ENCODE measurements around the gene ETFA. TPM values are rescaled to one million over a fixed set of nuclear protein-coding genes. Genes with fewer than 3 reads are reported as not detected.

ETFA gene
- total RNA-seq, 4 donors from 2014 or later: 56.6 to 125 (median 83.1) TPM

- Histone ChIP-seq H3K9me3 (peaks cover 0 to 23% (median 11%) of the 10 kb centered on the region in 3 donors), H3K4me3 (no peak overlapping the region), H3K36me3 (peaks cover 6 to 92% (median 13%) of the 10 kb centered on the region in 3 donors), H3K27ac (no peak overlapping the region), H3K27me3 (no peaks in the 10 kb centered on the region), H3K4me1 (peaks cover 0 to 1% (median 0%) of the 10 kb centered on the region in 3 donors)
- intact Hi-C loops (cut with DNase I): no loop called here
- no peak for DNase-seq
- no peak for TF ChIP-seq CTCF (IDR thresholded peaks at IDR 0.05)
- TF ChIP-seq POLR2A (IDR thresholded peaks at IDR 0.05): no peak
- 92% methylated on average over 2 of the region's 12 CpGs; no CpG with 5 or more reads in 1 of the 2 donors for WGBS, 2 donors
Observed at GRCh38 chr15:76260246-76260938, 50.9 kb downstream of the ETFA start.

- H3K4me3 ChIP-seq: no peak overlapping the region
- 96 to 98% methylated on average over 4 to 13 of the region's 13 CpGs for WGBS, 2 donors
- intact Hi-C loops (cut with DNase I): no loop called here
- no peak for DNase-seq
- TF ChIP-seq CTCF (IDR thresholded peaks at IDR 0.05) (no peak), POLR2A (IDR thresholded peaks at IDR 0.05) (no peak)
- H3K36me3 ChIP-seq: peaks cover 6 to 83% (median 13%) of the 10 kb centered on the region in 3 donors
- H3K4me1 ChIP-seq: no peaks in the 10 kb centered on the region
- H3K27me3 ChIP-seq: no peaks in the 10 kb centered on the region
- no peak overlapping the region for H3K27ac ChIP-seq
- peaks cover 0 to 19% (median 11%) of the 10 kb centered on the region in 3 donors for H3K9me3 ChIP-seq
Observed at GRCh38 chr15:76259392-76259791, 51.9 kb downstream of the ETFA start.

GRCh38 chr15:76258460-76258859 is 52.8 kb downstream of the ETFA start:
- no peaks in the 10 kb centered on the region for H3K27me3 ChIP-seq
- no peak overlapping the region for H3K4me3 ChIP-seq
- no peak overlapping the region for H3K27ac ChIP-seq
- TF ChIP-seq CTCF (IDR thresholded peaks at IDR 0.05): no peak
- no peak for TF ChIP-seq POLR2A (IDR thresholded peaks at IDR 0.05)
- peaks cover 6 to 74% (median 13%) of the 10 kb centered on the region in 3 donors for H3K36me3 ChIP-seq
- no peaks in the 10 kb centered on the region for H3K4me1 ChIP-seq
- 100% methylated on average over 3 of the region's 3 CpGs; no CpG with 5 or more reads in 1 of the 2 donors for WGBS, 2 donors
- intact Hi-C loops (cut with DNase I): no loop called here
- no peak for DNase-seq
- peaks cover 0 to 9% (median 8%) of the 10 kb centered on the region in 3 donors for H3K9me3 ChIP-seq

DNA sequence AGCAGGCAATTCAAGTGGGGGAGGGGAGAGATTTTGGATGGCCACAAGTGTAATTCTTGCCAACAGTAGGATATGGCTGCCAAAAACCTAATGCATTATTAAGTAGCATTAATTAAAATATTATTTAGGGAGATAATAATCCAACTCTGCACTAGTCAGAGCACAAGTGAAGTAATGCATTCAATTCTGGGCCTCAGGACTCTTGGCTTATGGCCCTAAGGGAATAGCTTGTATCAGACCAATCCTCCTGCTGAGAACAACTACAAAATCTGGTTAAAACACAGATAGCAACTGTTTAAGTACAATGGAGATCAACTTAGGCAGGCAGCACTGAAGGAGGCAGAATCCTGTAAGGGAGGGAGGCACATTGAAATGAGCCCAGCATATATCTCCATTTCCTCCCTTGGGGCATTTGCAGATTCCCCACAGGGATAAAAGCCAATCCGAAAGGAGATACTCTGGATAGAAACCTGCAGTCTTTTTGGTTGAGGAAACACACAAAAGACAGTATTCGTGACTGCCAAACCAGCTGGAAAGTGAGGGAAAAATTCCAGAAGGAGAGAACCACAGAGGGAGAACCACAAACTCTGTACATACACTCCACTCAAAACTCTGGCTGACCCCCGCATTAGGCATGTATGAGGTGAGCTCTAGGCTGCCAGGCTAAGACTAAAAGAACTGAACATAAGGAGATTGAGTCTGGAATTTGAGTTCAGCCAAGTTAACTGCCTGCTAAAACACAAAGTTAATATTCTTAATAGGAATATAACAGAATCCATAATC is 57.4 kb downstream of the ETFA start:
- 78 to 90% methylated on average over 3 of the region's 3 CpGs for WGBS, 2 donors
- TF ChIP-seq CTCF (IDR thresholded peaks at IDR 0.05) (no peak), POLR2A (IDR thresholded peaks at IDR 0.05) (no peak)
- H3K27me3 ChIP-seq: no peaks in the 10 kb centered on the region
- no peak overlapping the region for H3K27ac ChIP-seq
- H3K4me1 ChIP-seq: no peaks in the 10 kb centered on the region
- H3K9me3 ChIP-seq: no peaks in the 10 kb centered on the region
- peaks cover 0 to 29% (median 0%) of the 10 kb centered on the region in 3 donors for H3K36me3 ChIP-seq
- DNase-seq: no peak
- no peak overlapping the region for H3K4me3 ChIP-seq
- intact Hi-C loops (cut with DNase I): no loop called here

DNA sequence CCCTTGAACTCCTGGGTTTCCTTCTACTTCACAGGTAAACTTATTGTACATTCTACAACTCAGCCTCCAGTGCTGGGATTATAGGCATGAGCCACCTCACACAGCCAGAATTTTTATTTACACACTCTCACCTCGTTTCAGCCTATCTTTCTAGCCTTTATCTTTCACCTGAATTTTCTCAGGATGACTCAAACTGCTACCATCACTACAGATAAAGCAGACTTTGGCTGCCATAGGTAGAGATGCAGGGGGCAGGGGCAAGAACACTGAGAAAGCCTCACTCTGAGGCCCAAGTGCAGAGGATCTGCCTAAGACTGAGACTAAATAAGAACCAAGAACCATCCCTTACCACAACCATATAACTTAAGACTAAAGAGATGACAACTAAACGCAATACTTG is 59.0 kb downstream of the ETFA start:
- H3K27ac ChIP-seq: no peak overlapping the region
- TF ChIP-seq POLR2A (IDR thresholded peaks at IDR 0.05) (no peak), CTCF (IDR thresholded peaks at IDR 0.05) (no peak)
- no peak overlapping the region for H3K4me3 ChIP-seq
- intact Hi-C loops (cut with DNase I): no loop called here
- no peaks in the 10 kb centered on the region for H3K27me3 ChIP-seq
- no peak for DNase-seq
- H3K9me3 ChIP-seq: no peaks in the 10 kb centered on the region
- WGBS, 2 donors: 63 to 77% methylated on average over 2 of the region's 2 CpGs
- peaks cover 0 to 30% (median 0%) of the 10 kb centered on the region in 3 donors for H3K36me3 ChIP-seq
- H3K4me1 ChIP-seq: no peaks in the 10 kb centered on the region

All from esophagus squamous epithelium (tissue), 5 donors.